GM12864 (cell line): ENCODE data around the gene MYH11.

Experiments
- DNase-seq: peaks from one replicate; pipeline ENCODE4 v3.0.0-alpha.2; 2011; ENCODE audit warnings: low read depth
- H3K4me3 ChIP-seq: 2 replicates; pipeline ENCODE4 v1.5.1; 2011; ENCODE audit warnings: mild to moderate bottlenecking, low read depth, low read length, control low read depth
- CTCF ChIP-seq: IDR thresholded peaks from 2 replicates; pipeline ENCODE4 v1.5.1; 2011; ENCODE audit warnings: low read depth, mild to moderate bottlenecking, moderate library complexity, low read length, control low read depth, inconsistent platforms; ENCODE audit errors: missing control alignments

MYH11 gene

GRCh38 chr16:15741207-15741871, 115.5 kb downstream of the MYH11 start:
- no peak for DNase-seq
- no peak for TF ChIP-seq CTCF
- no peak overlapping the region for H3K4me3 ChIP-seq

- TF ChIP-seq CTCF, result no peak
- no peak overlapping the region for H3K4me3 ChIP-seq
- no peak for DNase-seq
These were observed 116.9 kb downstream of the MYH11 start for GRCh38 chr16:15739950-15740349.

- no peak overlapping the region for H3K4me3 ChIP-seq
- DNase-seq, result no peak
- TF ChIP-seq CTCF, result no peak
These were observed 117.4 kb downstream of the MYH11 start for GRCh38 chr16:15739464-15739863.

- no peak overlapping the region for H3K4me3 ChIP-seq
- no peak for TF ChIP-seq CTCF
- no peak for DNase-seq
These were observed 119.6 kb downstream of the MYH11 start for GRCh38 chr16:15737140-15737644.

GRCh38 chr16:15736529-15736928, 120.3 kb downstream of the MYH11 start:
- DNase-seq, result no peak
- no peak overlapping the region for H3K4me3 ChIP-seq
- TF ChIP-seq CTCF, result no peak

- no peak for TF ChIP-seq CTCF
- no peak overlapping the region for H3K4me3 ChIP-seq
- no peak for DNase-seq
These were observed 121.2 kb downstream of the MYH11 start for GRCh38 chr16:15735610-15736009.

- no peak overlapping the region for H3K4me3 ChIP-seq
- no peak for DNase-seq
- no peak for TF ChIP-seq CTCF
These were observed 124.4 kb downstream of the MYH11 start for GRCh38 chr16:15732416-15732815.
